Parathyroid adenoma (tissue), 2 donors: ENCODE measurements around the gene TRNT1.

ENCODE experiments used
- H2AFZ ChIP-seq: fragments of 300-600 bp; sonication (generic); one replicate; pipeline ENCODE4 v1.7.0; 2017; ENCODE audit warnings: antibody characterized with exemption, mild to moderate bottlenecking
- H3K27ac ChIP-seq: fragments of 300-600 bp; sonication (generic); one replicate; pipeline ENCODE4 v1.7.0; 2017
- H3K27me3 ChIP-seq: fragments of 300-600 bp; sonication (generic); one replicate; pipeline ENCODE4 v1.7.0; 2017; ENCODE audit warnings: low read length; ENCODE audit not compliant: control insufficient read depth, insufficient read depth
- H3K36me3 ChIP-seq: fragments of 300-600 bp; sonication (generic); one replicate; pipeline ENCODE4 v1.7.0; 2017; ENCODE audit warnings: low read length; ENCODE audit not compliant: control insufficient read depth, insufficient read depth
- H3K4me1 ChIP-seq: fragments of 300-600 bp; sonication (generic); one replicate; pipeline ENCODE4 v1.7.0; 2017; ENCODE audit warnings: control low read depth
- H3K4me2 ChIP-seq: fragments of 300-600 bp; sonication (generic); one replicate; pipeline ENCODE4 v1.7.0; 2017; ENCODE audit warnings: low read length
- H3K4me3 ChIP-seq: fragments of 300-600 bp; sonication (generic); one replicate; pipeline ENCODE4 v1.7.0; 2017; ENCODE audit warnings: low read depth, low read length
- H3K79me2 ChIP-seq: fragments of 300-600 bp; sonication (generic); one replicate; pipeline ENCODE4 v1.7.0; 2017; ENCODE audit warnings: control low read depth
- H3K9ac ChIP-seq: fragments of 300-600 bp; sonication (generic); one replicate; pipeline ENCODE4 v1.7.0; 2017; ENCODE audit warnings: mild to moderate bottlenecking
- H3K9me3 ChIP-seq: fragments of 300-600 bp; sonication (generic); one replicate; pipeline ENCODE4 v1.7.0; 2017; ENCODE audit warnings: low read length; ENCODE audit not compliant: control insufficient read depth
- CTCF ChIP-seq: fragments of 300-600 bp; sonication (generic); IDR thresholded peaks from one replicate; pipeline ENCODE4 v1.7.0; 2017; ENCODE audit warnings: antibody characterized with exemption, mild to moderate bottlenecking
- donor health status: primary hyperparathyroidism.

The TRNT1 gene

GRCh38 chr3:3192286-3192675, 65.5 kb downstream of the TRNT1 start:
- H3K9ac ChIP-seq: no peak overlapping the region
- no peaks in the 10 kb centered on the region for H3K79me2 ChIP-seq
- no peak overlapping the region for H3K27ac ChIP-seq
- H3K27me3 ChIP-seq: no peaks in the 10 kb centered on the region
- H3K4me3 ChIP-seq: no peak overlapping the region
- no peak overlapping the region for H2AFZ ChIP-seq
- H3K9me3 ChIP-seq: no peaks in the 10 kb centered on the region
- TF ChIP-seq CTCF: no peak
- no peaks in the 10 kb centered on the region for H3K4me1 ChIP-seq
- no peaks in the 10 kb centered on the region for H3K36me3 ChIP-seq
- H3K4me2 ChIP-seq: no peak overlapping the region

- Histone ChIP-seq H3K27ac (no peak overlapping the region), H3K9me3 (no peaks in the 10 kb centered on the region), H3K4me3 (no peak overlapping the region), H3K4me2 (no peak overlapping the region), H2AFZ (no peak overlapping the region), H3K4me1 (no peaks in the 10 kb centered on the region), H3K79me2 (no peaks in the 10 kb centered on the region), H3K27me3 (no peaks in the 10 kb centered on the region), H3K36me3 (no peaks in the 10 kb centered on the region), H3K9ac (no peak overlapping the region)
- no peak for TF ChIP-seq CTCF
Measured at GRCh38 chr3:3194861-3195260, 68.1 kb downstream of the TRNT1 start.

GRCh38 chr3:3196148-3196861, 69.6 kb downstream of the TRNT1 start:
- Histone ChIP-seq H3K79me2 (no peaks in the 10 kb centered on the region), H2AFZ (no peak overlapping the region), H3K4me1 (no peaks in the 10 kb centered on the region), H3K4me3 (no peak overlapping the region), H3K4me2 (no peak overlapping the region), H3K27me3 (no peaks in the 10 kb centered on the region), H3K36me3 (no peaks in the 10 kb centered on the region), H3K9me3 (no peaks in the 10 kb centered on the region), H3K9ac (no peak overlapping the region), H3K27ac (no peak overlapping the region)
- peak; percentile 52 for TF ChIP-seq CTCF
